GM19328 (cell line): ENCODE measurements around the gene SPEM1.

Source experiments
- ATAC-seq: cut with Tn5 transposase; IDR thresholded peaks from one replicate; pipeline ENCODE4 v1.9.1; 2021; ENCODE audit warnings: mild to moderate bottlenecking, moderate library complexity; ENCODE audit not compliant: unreplicated experiment

Gene SPEM1

GRCh38 chr17:7419819-7420610 is at the start of gene SPEM1:
Gene SPEM1 (plus strand): TSS chr17:7420324. CDS start chr17:7420385, 61 bp downstream.
- no peak for ATAC-seq

DNA sequence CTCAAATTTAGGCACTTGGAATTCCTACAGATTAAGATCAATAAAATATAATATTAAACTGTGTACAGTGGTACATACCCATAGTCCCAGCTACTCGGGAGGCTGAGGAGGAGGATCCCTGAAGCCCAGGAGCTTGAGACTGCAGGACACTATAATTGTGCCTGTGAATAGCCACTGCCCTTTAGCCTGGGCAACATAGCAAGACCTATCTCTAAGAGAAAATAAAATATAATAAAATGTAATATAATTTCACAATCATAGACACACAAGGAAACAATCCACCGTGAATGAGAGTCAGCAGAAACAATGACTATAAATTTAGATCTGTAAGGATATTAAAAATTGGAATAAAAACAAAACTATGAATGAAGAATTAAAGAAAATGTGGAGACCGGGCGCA is 49.3 kb upstream of the SPEM1 start:
- ATAC-seq = no peak

DNA sequence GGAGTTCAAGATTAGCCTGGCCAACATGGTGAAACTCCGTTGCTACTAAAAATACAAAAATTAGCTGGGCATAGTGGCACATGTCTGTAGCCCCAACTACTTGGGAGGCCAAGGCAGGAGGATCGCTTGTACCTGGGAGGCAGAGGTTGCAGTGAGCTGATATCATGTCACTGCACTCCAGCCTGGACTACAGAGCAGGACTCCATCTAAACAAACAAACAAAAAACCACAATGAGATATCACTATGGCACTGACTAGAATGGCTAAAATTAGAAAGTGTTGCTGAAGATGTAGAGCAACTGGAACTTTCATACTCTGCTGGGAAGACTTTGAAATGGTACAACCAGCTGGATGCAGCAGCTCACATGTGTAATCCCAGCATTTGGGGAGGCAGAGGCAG is 45.8 kb upstream of the SPEM1 start:
- no peak for ATAC-seq

GRCh38 chr17:7379134-7379533 is 41.0 kb upstream of the SPEM1 start:
- ATAC-seq = no peak

GRCh38 chr17:7380321-7380720 is 39.8 kb upstream of the SPEM1 start:
- no peak for ATAC-seq

- no peak for ATAC-seq
These were observed 39.1 kb upstream of the SPEM1 start, which contains the start of gene TNK1 for GRCh38 chr17:7380855-7381683. Gene TNK1 (plus strand): TSS chr17:7381089. CDS start chr17:7382927, 1,838 bp downstream.

GRCh38 chr17:7382901-7383300 is 37.2 kb upstream of the SPEM1 start:
- no peak for ATAC-seq

DNA sequence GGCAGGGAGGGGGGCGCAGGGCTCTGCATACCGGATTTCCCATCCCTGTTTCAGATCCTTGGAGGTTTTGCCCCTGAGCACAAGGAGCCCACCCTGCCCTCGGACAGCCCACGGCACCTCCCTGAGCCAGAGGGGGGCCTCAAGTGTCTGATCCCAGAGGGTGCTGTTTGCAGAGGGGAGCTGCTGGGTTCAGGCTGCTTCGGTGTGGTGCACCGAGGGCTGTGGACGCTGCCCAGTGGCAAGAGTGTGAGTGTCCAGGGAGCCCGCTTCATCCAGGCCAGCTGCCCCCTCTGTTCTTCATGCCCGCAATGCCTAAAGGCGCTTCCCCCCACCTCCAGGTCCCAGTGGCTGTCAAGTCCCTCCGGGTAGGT is 36.8 kb upstream of the SPEM1 start:
- no peak for ATAC-seq

DNA sequence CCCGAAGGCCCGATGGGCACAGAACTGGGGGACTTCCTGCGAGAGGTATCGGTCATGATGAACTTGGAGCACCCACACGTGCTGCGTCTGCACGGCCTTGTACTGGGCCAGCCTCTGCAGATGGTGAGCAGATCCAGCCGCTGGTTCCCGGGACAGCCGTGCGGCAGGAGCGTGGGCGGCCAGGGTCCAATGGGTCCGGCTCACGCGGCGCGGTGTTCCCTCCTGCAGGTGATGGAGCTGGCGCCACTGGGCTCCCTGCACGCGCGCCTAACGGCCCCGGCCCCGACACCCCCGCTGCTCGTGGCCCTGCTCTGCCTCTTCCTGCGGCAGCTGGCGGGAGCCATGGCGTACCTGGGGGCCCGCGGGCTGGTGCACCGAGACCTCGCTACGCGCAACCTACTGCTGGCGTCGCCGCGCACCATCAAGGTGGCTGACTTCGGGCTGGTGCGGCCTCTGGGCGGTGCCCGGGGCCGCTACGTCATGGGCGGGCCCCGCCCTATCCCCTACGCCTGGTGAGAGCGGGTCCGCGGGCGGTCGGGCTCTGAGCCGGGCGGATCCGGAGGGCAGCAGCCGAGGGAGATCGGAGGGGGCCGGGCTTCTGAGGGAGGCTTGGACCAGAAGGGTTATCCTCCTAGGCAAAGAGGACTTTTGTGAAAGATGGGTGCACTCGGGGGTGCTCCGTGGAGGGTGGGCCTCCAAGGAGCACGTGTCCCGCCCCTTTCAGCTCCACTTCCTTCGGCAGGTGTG is 36.2 kb upstream of the SPEM1 start:
- peak; percentile 67 for ATAC-seq

DNA sequence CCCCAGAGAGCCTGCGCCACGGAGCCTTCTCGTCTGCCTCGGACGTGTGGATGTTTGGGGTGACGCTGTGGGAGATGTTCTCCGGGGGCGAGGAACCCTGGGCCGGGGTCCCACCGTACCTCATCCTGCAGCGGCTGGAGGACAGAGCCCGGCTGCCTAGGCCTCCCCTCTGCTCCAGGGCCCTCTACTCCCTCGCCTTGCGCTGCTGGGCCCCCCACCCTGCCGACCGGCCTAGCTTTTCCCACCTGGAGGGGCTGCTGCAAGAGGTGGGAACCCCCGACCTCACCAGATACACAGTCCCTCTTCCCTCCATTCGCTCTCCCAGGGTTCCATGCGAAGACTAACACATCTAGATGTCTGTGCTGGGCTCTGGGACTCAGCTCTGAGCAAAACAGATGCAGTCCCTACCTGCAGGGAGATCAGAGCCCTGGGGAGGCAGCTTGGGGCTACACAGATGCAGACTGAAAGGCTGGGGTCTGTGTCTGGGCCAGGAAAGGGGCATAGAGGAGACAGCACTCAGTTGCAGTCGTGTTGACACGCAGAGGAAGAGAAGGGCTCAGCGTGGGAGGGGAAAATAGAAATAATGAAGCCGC is 35.5 kb upstream of the SPEM1 start:
- no peak for ATAC-seq

- ATAC-seq = no peak
These were observed 31.3 kb upstream of the SPEM1 start for GRCh38 chr17:7388856-7389255.

DNA sequence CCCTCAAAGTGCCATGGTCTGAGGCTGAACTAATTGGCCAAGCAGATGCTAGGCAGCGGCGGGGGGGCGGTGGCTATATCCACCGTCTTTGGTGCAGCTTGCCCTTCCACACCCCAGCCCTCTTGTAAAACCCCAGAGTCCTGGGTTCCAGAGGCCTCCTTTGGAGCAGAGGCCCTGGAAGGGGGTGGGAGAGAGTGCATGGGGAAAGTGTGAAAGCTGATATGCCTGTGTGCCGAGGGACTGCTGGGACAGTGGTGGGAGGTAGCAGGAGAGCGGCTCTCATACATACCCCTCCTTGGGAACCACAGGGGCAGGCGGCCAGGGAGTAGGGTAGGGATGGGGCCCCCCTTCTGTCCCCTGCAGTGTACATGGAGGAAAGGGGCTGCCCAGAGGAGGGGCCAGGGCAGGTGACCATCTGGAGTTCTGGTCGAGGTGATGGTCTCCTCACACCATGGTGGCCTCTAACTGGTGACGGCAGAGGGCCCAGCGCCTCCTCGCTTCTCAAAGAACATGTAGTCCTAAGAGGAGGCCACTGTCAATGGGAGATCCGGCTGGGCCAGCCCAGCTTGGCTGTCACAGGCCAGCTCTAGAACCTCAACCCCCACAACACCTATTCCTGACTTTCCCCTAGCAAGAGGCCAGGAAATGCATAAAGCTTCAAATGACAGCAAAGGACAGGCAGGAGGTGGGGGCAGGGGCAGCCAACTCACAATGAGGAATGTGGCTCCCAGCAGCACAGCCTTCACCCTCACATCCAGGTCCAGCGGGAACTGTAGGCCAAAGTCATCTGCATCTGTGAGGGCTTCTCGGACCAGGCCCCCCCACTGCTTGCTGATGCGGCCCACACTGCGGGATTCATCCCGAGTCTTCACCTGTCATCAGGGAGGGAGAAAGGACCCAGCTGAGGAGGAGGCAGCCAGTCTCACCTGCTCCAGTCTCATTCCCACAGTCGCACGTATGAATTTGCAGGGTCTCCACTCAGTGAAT is 29.9 kb upstream of the SPEM1 start:
- no peak for ATAC-seq

DNA sequence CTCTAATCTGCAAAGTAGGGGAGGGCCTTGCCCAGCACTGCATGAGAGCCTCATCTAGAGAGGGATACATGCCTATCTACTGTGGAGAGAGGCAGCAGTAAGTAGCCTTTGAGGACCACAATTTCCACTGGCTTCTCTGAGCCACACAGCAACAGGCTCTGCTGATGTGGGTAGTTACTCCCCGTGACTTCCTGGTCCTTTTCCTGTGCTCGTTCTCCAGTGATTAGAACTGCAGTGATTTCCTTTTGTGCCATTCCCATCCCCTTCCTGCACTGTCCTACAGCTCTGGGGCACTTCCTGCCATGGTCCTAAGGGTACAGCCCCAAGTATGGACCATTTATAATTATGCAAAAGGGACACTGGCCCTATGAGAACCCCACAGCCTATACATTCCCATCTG is 28.8 kb upstream of the SPEM1 start:
- ATAC-seq = no peak

- no peak for ATAC-seq
These were observed 27.2 kb upstream of the SPEM1 start for GRCh38 chr17:7392696-7393612.

DNA sequence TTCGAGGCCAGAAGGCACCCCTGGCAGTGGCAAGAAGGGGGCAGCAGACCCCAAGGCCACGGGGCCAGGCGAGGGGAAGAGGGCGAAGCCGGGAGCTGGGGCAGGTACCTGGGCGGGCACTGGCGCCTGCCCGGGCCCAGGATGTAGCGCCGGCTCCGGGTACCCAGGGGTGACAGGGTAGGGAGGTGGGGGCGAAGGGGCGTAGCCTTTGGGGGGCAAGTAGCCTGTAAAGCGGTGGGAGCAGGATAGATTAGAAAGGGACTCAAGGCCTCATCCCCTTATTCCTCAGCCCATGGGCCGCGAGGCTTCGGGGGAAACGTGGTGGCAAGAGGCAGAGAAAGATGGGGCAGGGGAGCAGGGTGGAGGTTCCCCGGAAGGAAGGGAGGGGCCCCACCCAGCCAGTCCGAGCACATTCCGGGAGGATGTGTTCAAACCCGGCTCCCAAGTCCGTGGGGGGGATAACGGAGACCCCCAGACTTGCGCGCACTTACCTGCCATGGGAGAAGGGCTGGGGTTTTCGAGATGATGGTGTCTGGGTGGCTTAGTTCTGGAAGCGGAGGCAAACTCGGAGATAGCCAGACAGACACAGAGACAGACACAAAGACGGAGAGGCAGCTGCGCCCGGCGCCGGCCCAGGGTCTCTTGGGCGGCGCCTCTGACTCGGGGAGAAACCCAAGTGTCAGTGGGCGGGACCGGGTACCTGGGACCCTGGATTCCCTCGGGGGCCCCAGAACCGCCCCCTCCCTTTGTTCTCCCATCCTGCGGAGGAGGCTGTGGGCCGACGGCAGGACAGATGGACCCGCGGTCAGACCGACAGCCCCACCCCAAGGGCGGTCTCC is 26.3 kb upstream of the SPEM1 start:
- peak; percentile 52 for ATAC-seq

GRCh38 chr17:7394452-7395191 is 25.5 kb upstream of the SPEM1 start, which contains the start of gene PLSCR3:
Gene PLSCR3 (minus strand): TSS chr17:7394525. CDS start chr17:7394110, 415 bp downstream.
- ATAC-seq = peak; percentile 81

DNA sequence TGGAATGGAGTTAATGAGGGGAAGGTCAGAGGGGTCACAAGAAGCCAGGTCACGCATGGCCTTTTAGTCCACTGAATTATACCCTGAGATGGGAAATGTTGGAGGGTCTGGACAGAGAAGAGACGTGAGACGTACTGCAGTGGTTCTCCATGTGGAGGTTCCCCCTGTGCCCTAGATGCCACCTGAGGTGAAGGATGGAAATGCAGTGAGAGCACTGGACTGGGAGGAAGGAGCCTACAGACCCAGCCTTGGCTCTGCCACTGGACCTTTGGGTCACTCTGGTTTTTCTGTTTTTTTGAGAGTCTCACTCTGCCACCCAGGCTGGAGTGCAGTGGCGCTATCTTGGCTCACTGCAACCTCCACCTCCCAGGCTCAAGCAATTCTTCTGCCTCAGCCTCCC is 24.0 kb upstream of the SPEM1 start:
- ATAC-seq = no peak
